ENCODE data around the gene PTPRM.
"Not testable (repeated sequence)": the region's sequence is repeated elsewhere in the genome, so short reads cannot be mapped to it uniquely, and the experiment has no call there.

PTPRM gene

DNA sequence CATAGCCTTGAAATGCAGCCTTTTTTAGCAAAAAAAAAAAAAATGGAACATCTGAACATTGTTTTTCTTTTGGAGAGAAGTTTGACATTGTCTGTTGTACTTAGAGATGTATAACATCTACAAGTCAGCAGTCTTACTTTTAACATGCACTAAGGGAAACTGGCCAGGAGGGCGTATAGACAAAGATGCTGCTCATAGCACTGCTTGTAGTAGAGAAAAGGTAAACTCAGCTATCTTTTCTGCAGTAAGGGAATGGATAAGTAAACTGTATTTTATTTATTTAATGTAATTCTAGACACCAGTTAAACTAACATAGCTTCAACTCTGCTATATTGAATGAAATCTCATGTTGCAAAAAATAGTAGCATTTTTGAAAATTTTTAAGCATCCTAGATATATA lies 489.6 kb downstream of the PTPRM start:
- WGBS, 2 experiments (ENCODE audit: insufficient coverage in 2 of 2): 86% methylated on average over 1 of the region's 1 CpG; no CpG with 5 or more reads in 1 of the 2 experiments

DNA sequence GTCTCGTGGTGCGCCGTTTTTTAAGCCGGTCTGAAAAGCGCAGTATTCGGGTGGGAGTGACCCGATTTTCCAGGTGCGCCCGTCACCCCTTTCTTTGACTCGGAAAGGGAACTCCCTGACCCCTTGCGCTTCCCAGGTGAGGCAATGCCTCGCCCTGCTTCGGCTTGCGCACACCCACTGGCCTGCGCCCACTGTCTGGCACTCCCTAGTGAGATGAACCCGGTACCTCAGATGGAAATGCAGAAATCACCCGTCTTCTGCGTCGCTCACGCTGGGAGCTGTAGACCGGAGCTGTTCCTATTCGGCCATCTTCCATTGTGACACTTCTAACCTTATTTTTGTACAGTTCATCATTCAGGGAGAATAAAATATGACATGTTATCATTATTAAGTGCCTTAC lies 496.0 kb downstream of the PTPRM start:
- not testable (repeated sequence) for H3K36me3 ChIP-seq (ENCODE audit: control insufficient read depth, insufficient read depth, low read length); H3K4me1 ChIP-seq (ENCODE audit: control insufficient read depth, insufficient read depth, low read length, poor library complexity, severe bottlenecking); H3K27ac ChIP-seq (ENCODE audit: low read depth, low read length, severe bottlenecking); H3K9me3 ChIP-seq (ENCODE audit: control insufficient read depth, low read length); H3K4me3 ChIP-seq (ENCODE audit: extremely low read depth, insufficient read depth, low read length, poor library complexity, severe bottlenecking)
- WGBS, 2 experiments (ENCODE audit: insufficient coverage in 2 of 2): no CpG with 5 or more reads among the region's 22 CpGs

More for the DNA sequence above, 489.6 kb downstream of the PTPRM start:
- Histone ChIP-seq H3K27ac (ENCODE audit: low read depth, low read length, severe bottlenecking) (no peak overlapping the region), H3K4me3 (ENCODE audit: extremely low read depth, insufficient read depth, low read length, poor library complexity, severe bottlenecking) (no peak overlapping the region), H3K36me3 (ENCODE audit: control insufficient read depth, insufficient read depth, low read length) (no peaks in the 10 kb centered on the region), H3K9me3 (ENCODE audit: control insufficient read depth, low read length) (no peaks in the 10 kb centered on the region), H3K4me1 (ENCODE audit: control insufficient read depth, insufficient read depth, low read length, poor library complexity, severe bottlenecking) (no peaks in the 10 kb centered on the region)

DNA sequence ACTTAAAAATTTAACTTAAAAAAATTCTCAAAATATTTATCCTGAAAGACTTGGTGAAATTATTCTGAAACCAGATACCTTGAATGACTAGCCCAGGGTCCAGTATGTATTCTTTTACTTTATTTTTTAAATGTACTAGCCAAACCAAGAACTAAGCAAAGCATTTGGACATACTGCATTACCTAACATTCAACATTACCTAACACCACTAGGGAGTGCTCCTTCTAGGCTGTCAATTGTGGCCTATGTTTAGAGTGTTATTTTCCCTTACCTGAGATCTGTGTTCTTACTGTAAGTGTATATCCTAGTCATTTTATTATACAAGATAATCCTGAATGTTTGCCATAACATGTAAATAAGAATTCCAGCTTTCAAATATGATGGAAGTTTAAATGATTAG lies 496.6 kb downstream of the PTPRM start:
- H3K9me3 ChIP-seq (ENCODE audit: control insufficient read depth, low read length): no peaks in the 10 kb centered on the region
- H3K4me3 ChIP-seq (ENCODE audit: extremely low read depth, insufficient read depth, low read length, poor library complexity, severe bottlenecking): no peak overlapping the region
- H3K4me1 ChIP-seq (ENCODE audit: control insufficient read depth, insufficient read depth, low read length, poor library complexity, severe bottlenecking): no peaks in the 10 kb centered on the region
- H3K27ac ChIP-seq (ENCODE audit: low read depth, low read length, severe bottlenecking): no peak overlapping the region
- H3K36me3 ChIP-seq (ENCODE audit: control insufficient read depth, insufficient read depth, low read length): no peaks in the 10 kb centered on the region

DNA sequence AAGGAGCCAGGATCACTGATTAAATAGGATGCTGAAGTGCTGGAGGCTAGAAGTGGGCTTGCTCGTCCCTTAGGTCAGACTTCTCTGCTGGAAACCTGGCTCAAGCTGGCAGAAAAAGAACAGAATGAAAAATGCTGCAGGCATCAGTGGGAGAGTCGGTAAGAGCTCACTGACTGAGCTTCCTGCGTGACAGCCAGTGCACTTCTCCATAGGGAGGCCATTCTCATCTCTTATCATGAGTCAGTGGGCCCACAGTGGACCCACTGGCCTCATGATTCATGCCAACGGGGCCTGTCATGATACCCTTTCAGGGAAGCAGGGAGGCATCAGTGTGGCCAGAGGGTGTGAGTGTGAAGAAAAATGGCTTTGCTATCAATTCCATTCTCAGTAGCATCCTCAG lies 498.2 kb downstream of the PTPRM start:
- 74 to 83% methylated on average over 3 of the region's 4 CpGs for WGBS, 2 experiments (ENCODE audit: insufficient coverage in 2 of 2)
- no peak overlapping the region for H3K4me3 ChIP-seq (ENCODE audit: extremely low read depth, insufficient read depth, low read length, poor library complexity, severe bottlenecking)
- H3K4me1 ChIP-seq (ENCODE audit: control insufficient read depth, insufficient read depth, low read length, poor library complexity, severe bottlenecking): no peaks in the 10 kb centered on the region
- no peaks in the 10 kb centered on the region for H3K9me3 ChIP-seq (ENCODE audit: control insufficient read depth, low read length)
- no peaks in the 10 kb centered on the region for H3K36me3 ChIP-seq (ENCODE audit: control insufficient read depth, insufficient read depth, low read length)
- no peak overlapping the region for H3K27ac ChIP-seq (ENCODE audit: low read depth, low read length, severe bottlenecking)

DNA sequence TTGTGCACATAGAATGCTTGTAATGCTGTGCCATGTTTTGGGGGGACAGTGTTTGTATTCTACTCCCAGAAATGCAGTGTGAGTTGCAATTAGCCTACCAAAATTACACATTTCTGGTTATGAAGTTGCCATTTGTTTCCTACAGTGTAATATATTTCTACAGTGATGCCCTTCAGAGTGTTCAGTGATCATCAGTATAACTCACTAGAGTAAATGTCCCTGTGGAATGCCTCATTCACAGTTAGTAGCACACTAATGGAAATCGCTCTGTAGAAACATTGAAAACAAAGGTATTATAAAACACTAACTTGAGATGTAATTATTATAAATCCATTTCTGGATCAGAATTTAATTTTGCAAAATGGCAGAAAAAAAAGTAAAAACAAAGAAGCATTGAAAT lies 498.7 kb downstream of the PTPRM start:
- Histone ChIP-seq H3K9me3 (ENCODE audit: control insufficient read depth, low read length) (no peaks in the 10 kb centered on the region), H3K4me1 (ENCODE audit: control insufficient read depth, insufficient read depth, low read length, poor library complexity, severe bottlenecking) (no peaks in the 10 kb centered on the region), H3K27ac (ENCODE audit: low read depth, low read length, severe bottlenecking) (no peak overlapping the region), H3K4me3 (ENCODE audit: extremely low read depth, insufficient read depth, low read length, poor library complexity, severe bottlenecking) (no peak overlapping the region), H3K36me3 (ENCODE audit: control insufficient read depth, insufficient read depth, low read length) (no peaks in the 10 kb centered on the region)
- no CpG with 5 or more reads among the region's 1 CpG for WGBS, 2 experiments (ENCODE audit: insufficient coverage in 2 of 2)

DNA sequence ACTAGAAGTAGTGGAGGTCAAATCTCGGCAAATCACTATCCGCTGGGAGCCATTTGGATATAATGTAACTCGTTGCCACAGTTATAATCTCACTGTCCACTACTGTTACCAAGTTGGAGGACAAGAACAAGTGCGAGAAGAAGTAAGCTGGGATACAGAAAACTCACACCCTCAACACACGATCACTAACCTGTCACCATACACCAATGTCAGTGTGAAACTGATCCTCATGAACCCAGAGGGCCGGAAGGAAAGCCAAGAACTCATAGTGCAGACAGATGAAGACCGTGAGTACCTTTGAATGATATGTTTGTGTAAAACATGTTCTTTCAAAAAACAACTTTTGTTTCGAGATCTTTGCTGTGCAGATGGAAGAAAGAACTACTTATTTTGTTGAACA lies 502.6 kb downstream of the PTPRM start:
- Histone ChIP-seq H3K4me3 (ENCODE audit: extremely low read depth, insufficient read depth, low read length, poor library complexity, severe bottlenecking) (no peak overlapping the region), H3K27ac (ENCODE audit: low read depth, low read length, severe bottlenecking) (no peak overlapping the region), H3K36me3 (ENCODE audit: control insufficient read depth, insufficient read depth, low read length) (no peaks in the 10 kb centered on the region), H3K4me1 (ENCODE audit: control insufficient read depth, insufficient read depth, low read length, poor library complexity, severe bottlenecking) (no peaks in the 10 kb centered on the region), H3K9me3 (ENCODE audit: control insufficient read depth, low read length) (no peaks in the 10 kb centered on the region)
- 86 to 100% methylated on average over 2 to 3 of the region's 8 CpGs for WGBS, 2 experiments (ENCODE audit: insufficient coverage in 2 of 2)

DNA sequence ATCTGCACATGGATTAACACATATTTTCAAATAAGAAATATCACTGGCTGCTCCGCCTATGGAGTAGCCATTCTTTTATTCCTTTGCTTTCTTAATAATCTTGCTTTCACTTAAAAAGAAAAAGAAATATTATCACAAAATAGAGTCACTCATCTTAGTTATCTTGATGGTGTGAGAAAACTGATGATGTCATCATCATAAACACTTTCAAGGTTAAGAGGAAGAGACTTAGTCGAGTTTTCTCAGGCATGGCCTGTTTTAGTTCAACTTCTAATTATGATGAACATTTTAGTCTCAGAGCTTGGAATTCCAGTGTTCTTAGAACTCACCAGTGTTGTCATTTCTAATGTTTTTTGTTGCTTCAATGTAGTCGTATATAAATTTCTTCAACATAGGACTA lies 506.1 kb downstream of the PTPRM start:
- WGBS, 2 experiments (ENCODE audit: insufficient coverage in 2 of 2): no CpG with 5 or more reads among the region's 3 CpGs
- no peak overlapping the region for H3K4me3 ChIP-seq (ENCODE audit: extremely low read depth, insufficient read depth, low read length, poor library complexity, severe bottlenecking)

DNA sequence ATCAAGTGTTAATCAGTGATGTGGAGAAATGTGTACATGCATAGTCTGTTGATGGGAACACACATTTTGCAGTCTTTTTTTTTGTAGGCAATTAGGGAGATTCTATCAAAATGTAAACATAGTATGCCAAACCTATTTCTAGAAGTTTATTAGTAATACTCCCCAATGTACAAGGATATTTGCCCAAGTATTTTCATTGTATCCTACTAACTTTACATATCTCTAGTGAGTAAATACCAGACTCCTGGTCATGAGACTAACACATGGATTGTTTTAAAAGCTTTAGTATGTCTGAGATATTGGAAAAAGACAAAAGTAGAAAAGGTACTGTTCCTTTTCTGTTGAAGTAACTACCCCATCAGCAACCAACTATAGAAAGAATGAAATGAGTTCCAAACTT lies 513.0 kb downstream of the PTPRM start:
- no peaks in the 10 kb centered on the region for H3K4me1 ChIP-seq (ENCODE audit: control insufficient read depth, insufficient read depth, low read length, poor library complexity, severe bottlenecking)
- H3K9me3 ChIP-seq (ENCODE audit: control insufficient read depth, low read length): no peaks in the 10 kb centered on the region
- no peaks in the 10 kb centered on the region for H3K36me3 ChIP-seq (ENCODE audit: control insufficient read depth, insufficient read depth, low read length)
- H3K27ac ChIP-seq (ENCODE audit: low read depth, low read length, severe bottlenecking): no peak overlapping the region
- no peak overlapping the region for H3K4me3 ChIP-seq (ENCODE audit: extremely low read depth, insufficient read depth, low read length, poor library complexity, severe bottlenecking)

More for the DNA sequence above, 506.1 kb downstream of the PTPRM start:
- H3K4me1 ChIP-seq (ENCODE audit: control insufficient read depth, insufficient read depth, low read length, poor library complexity, severe bottlenecking): no peaks in the 10 kb centered on the region
- no peak overlapping the region for H3K27ac ChIP-seq (ENCODE audit: low read depth, low read length, severe bottlenecking)
- H3K9me3 ChIP-seq (ENCODE audit: control insufficient read depth, low read length): no peaks in the 10 kb centered on the region
- H3K36me3 ChIP-seq (ENCODE audit: control insufficient read depth, insufficient read depth, low read length): no peaks in the 10 kb centered on the region

DNA sequence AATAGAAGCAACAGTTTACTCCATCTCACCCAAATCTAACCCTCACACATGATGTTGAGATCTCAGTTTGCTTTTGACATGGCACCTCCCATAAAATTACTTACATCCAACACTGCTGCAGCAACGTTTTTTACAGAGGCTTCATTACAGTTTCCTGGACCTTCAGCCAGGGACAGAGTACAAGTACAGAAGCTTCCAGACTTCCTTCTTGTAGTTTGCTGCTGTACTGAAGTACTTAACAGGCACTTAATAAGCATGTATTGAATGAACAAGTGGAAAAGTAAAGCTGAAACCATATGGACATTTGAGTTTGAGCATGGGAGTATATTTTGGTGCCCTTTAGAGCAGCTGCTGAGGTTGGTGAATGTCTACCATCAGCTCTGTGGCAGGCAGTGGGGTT lies 514.2 kb downstream of the PTPRM start:
- Histone ChIP-seq H3K9me3 (ENCODE audit: control insufficient read depth, low read length) (no peaks in the 10 kb centered on the region), H3K4me1 (ENCODE audit: control insufficient read depth, insufficient read depth, low read length, poor library complexity, severe bottlenecking) (no peaks in the 10 kb centered on the region), H3K36me3 (ENCODE audit: control insufficient read depth, insufficient read depth, low read length) (no peaks in the 10 kb centered on the region), H3K27ac (ENCODE audit: low read depth, low read length, severe bottlenecking) (no peak overlapping the region), H3K4me3 (ENCODE audit: extremely low read depth, insufficient read depth, low read length, poor library complexity, severe bottlenecking) (no peak overlapping the region)
- 60 to 100% methylated on average over 1 of the region's 1 CpG for WGBS, 2 experiments (ENCODE audit: insufficient coverage in 2 of 2)

DNA sequence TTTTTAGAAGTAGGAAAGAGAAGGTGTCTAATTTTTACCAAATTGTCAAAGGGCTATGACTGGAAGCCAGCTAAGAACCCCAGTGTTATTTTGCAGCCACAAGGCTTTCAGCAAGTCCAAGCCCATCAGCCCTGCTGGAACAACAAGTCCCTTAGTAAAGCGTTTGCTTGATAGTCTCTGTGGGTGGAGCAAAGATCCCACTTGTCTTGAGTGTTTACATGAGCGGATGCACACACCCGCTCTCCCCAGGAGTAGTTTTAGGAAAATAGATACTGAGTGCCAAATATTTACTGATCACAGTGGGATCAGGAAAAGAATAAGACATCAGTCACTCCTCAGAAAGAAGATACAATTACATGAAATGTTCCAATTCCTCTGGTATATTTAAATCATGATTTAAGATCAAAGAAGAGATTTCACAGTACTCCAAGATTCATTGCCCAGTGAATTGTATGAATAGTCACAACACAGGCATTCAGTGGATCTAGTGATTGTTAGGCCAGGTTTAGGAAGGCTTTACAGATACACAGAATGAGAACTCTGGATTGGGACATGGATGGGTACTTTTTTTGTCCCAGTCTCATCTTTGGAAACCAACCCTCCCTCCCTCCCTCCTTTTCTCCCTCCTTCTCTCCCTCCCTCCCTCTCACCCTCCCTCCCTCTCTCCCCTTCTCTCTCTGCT lies 514.9 kb downstream of the PTPRM start:
- Histone ChIP-seq H3K4me3 (ENCODE audit: extremely low read depth, insufficient read depth, low read length, poor library complexity, severe bottlenecking) (no peak overlapping the region), H3K9me3 (ENCODE audit: control insufficient read depth, low read length) (no peaks in the 10 kb centered on the region), H3K27ac (ENCODE audit: low read depth, low read length, severe bottlenecking) (no peak overlapping the region), H3K4me1 (ENCODE audit: control insufficient read depth, insufficient read depth, low read length, poor library complexity, severe bottlenecking) (no peaks in the 10 kb centered on the region), H3K36me3 (ENCODE audit: control insufficient read depth, insufficient read depth, low read length) (no peaks in the 10 kb centered on the region)
- WGBS, 2 experiments (ENCODE audit: insufficient coverage in 2 of 2): 86% methylated on average over 2 of the region's 3 CpGs; no CpG with 5 or more reads in 1 of the 2 experiments

DNA sequence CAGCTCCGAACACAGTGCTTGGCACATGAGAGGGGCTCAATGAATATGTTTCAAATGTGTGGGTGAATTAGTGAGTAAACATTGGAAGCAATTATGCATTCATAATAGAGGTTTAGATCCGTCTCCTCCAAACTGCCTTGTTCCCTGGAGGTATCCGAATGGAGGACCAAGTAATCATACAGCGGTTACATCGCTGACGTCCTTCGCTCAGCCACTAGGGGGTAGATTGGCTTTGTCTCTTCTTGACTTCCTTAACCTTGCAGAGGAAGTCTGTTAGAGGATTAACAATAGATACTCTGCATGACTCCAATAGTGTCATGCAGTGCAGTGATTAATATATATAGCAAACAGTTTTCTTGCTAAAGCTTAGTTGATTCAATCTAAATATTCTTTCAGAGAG lies 517.0 kb downstream of the PTPRM start:
- no peaks in the 10 kb centered on the region for H3K9me3 ChIP-seq (ENCODE audit: control insufficient read depth, low read length)
- WGBS, 2 experiments (ENCODE audit: insufficient coverage in 2 of 2): 10 to 40% methylated on average over 2 to 5 of the region's 7 CpGs
- H3K36me3 ChIP-seq (ENCODE audit: control insufficient read depth, insufficient read depth, low read length): no peaks in the 10 kb centered on the region
- H3K4me1 ChIP-seq (ENCODE audit: control insufficient read depth, insufficient read depth, low read length, poor library complexity, severe bottlenecking): no peaks in the 10 kb centered on the region
- H3K4me3 ChIP-seq (ENCODE audit: extremely low read depth, insufficient read depth, low read length, poor library complexity, severe bottlenecking): no peak overlapping the region
- H3K27ac ChIP-seq (ENCODE audit: low read depth, low read length, severe bottlenecking): no peak overlapping the region

Measured in mesodermal cell (in vitro differentiated cells).